IMR-90 (cell line): ENCODE data around the gene ARAP1. TPM values are rescaled to one million over a fixed set of nuclear protein-coding genes. Genes with fewer than 3 reads are reported as not detected.

Experiments used
- ATAC-seq: fragments of 200-7000 bp; cut with Tn5 transposase; 2 replicates; pipeline ENCODE4 v1.9.1; 2020; ENCODE audit warnings: low read depth, mild to moderate bottlenecking, moderate library complexity
- BruUV-seq: library from RNA; stranded (reverse); fragments of 400-500 nt; replicated peaks from 2 replicates; lab custom pipeline; 2021; lab: Mats Ljungman, UMichigan
- CTCF ChIA-PET: fragments of 300-600 bp; formaldehyde crosslinking; extraction: SDS; loops from one replicate; lab custom pipeline; 2021; ENCODE audit warnings: antibody characterized with exemption; lab: Yijun Ruan, JAX
- POLR2A ChIA-PET: fragments of 300-600 bp; sonication (Branson Sonifier 250); formaldehyde crosslinking; loops from one replicate; lab custom pipeline; 2022; ENCODE audit warnings: antibody characterized with exemption; ENCODE audit not compliant: unreplicated experiment; lab: Charles Lee
- DNase-seq: peaks from one replicate; pipeline ENCODE4 v3.0.0; 2013
- H2AFZ ChIP-seq: replicated peaks from 2 replicates; pipeline ENCODE3; 2013; ENCODE audit warnings: low read length, mild to moderate bottlenecking; ENCODE audit not compliant: poor library complexity
- H2AK5ac ChIP-seq: 2 replicates; pipeline ENCODE4 v1.6.1; 2013; ENCODE audit warnings: low read depth, low read length, inconsistent platforms
- H2AK9ac ChIP-seq: replicated peaks from 2 replicates; pipeline ENCODE3; 2013; ENCODE audit warnings: mild to moderate bottlenecking, low read depth, low read length, moderate library complexity; ENCODE audit not compliant: poor library complexity
- H2BK120ac ChIP-seq: 2 replicates; pipeline ENCODE4 v1.6.1; 2013; ENCODE audit warnings: low read depth, low read length, inconsistent platforms
- H2BK15ac ChIP-seq: 3 replicates; pipeline ENCODE4 v1.6.1; 2013; ENCODE audit warnings: low read depth, low read length, inconsistent platforms
- H2BK20ac ChIP-seq: 2 replicates; pipeline ENCODE4 v1.6.1; 2013; ENCODE audit warnings: low read depth, mild to moderate bottlenecking, inconsistent platforms, low read length, moderate library complexity
- H2BK5ac ChIP-seq: 2 replicates; pipeline ENCODE4 v1.6.1; 2013; ENCODE audit warnings: mild to moderate bottlenecking, low read depth, low read length, inconsistent platforms; ENCODE audit not compliant: poor library complexity, severe bottlenecking
- H3K14ac ChIP-seq: replicated peaks from 2 replicates; pipeline ENCODE4 v1.6.1; 2013; ENCODE audit warnings: low read depth, low read length, inconsistent platforms
- H3K18ac ChIP-seq: 2 replicates; pipeline ENCODE4 v1.6.1; 2013; ENCODE audit warnings: low read depth, low read length, control low read depth
- H3K23ac ChIP-seq: 2 replicates; pipeline ENCODE4 v1.6.1; 2013; ENCODE audit warnings: low read depth, low read length, inconsistent platforms
- H3K27ac ChIP-seq: 2 replicates; pipeline ENCODE4 v1.5.1; 2013; ENCODE audit warnings: mild to moderate bottlenecking, control low read depth, low read length; ENCODE audit not compliant: insufficient read depth
- H3K27me3 ChIP-seq: 2 replicates; pipeline ENCODE4 v1.6.1; 2013; ENCODE audit warnings: low read length; ENCODE audit not compliant: control insufficient read depth, insufficient read depth
- H3K36me3 ChIP-seq: 2 replicates; pipeline ENCODE4 v1.6.1; 2013; ENCODE audit warnings: low read length, mixed read lengths; ENCODE audit not compliant: control insufficient read depth, insufficient read depth
- H3K4ac ChIP-seq: 2 replicates; pipeline ENCODE4 v1.6.1; 2013; ENCODE audit warnings: low read depth, low read length, inconsistent platforms
- H3K4me1 ChIP-seq: 2 replicates; pipeline ENCODE4 v1.6.1; 2013; ENCODE audit warnings: low read length, mixed read lengths; ENCODE audit not compliant: control insufficient read depth, insufficient read depth
- H3K4me2 ChIP-seq: 2 replicates; pipeline ENCODE4 v1.6.1; 2013; ENCODE audit warnings: low read depth, mild to moderate bottlenecking, control low read depth, low read length, moderate library complexity
- H3K4me3 ChIP-seq: 2 replicates; pipeline ENCODE4 v1.5.1; 2013; ENCODE audit warnings: low read depth, mild to moderate bottlenecking, control low read depth, low read length, moderate library complexity; ENCODE audit not compliant: insufficient read depth
- H3K56ac ChIP-seq: 2 replicates; pipeline ENCODE4 v1.6.1; 2013; ENCODE audit warnings: low read length, inconsistent platforms; ENCODE audit not compliant: insufficient read depth; ENCODE audit errors: extremely low read depth
- H3K79me1 ChIP-seq, 2 experiments: 2 replicates each; pipeline ENCODE4 v1.6.1; 2013; ENCODE audit warnings: low read length in 2 of 2, inconsistent platforms in 1 of 2, low read depth in 1 of 2
- H3K9ac ChIP-seq: 2 replicates; pipeline ENCODE4 v1.6.1; 2013; ENCODE audit warnings: low read depth, low read length, control low read depth
- H3K9me1 ChIP-seq: 2 replicates; pipeline ENCODE4 v1.6.1; 2013; ENCODE audit warnings: low read length, inconsistent platforms; ENCODE audit not compliant: insufficient read depth
- H3K9me3 ChIP-seq: 2 replicates; pipeline ENCODE4 v1.6.1; 2013; ENCODE audit warnings: low read length; ENCODE audit not compliant: control insufficient read depth, insufficient read depth
- H4K20me1 ChIP-seq: 2 replicates; pipeline ENCODE4 v1.6.1; 2013; ENCODE audit warnings: low read length, inconsistent platforms; ENCODE audit not compliant: insufficient read depth
- H4K5ac ChIP-seq: 2 replicates; pipeline ENCODE4 v1.6.1; 2013; ENCODE audit warnings: mild to moderate bottlenecking, low read depth, low read length, control low read depth
- H4K8ac ChIP-seq, 2 experiments: 2 replicates each; pipeline ENCODE4 v1.6.1; 2013; ENCODE audit warnings: low read depth in 2 of 2, low read length in 2 of 2, control low read depth in 1 of 2, inconsistent platforms in 1 of 2
- H4K91ac ChIP-seq: 2 replicates; pipeline ENCODE4 v1.6.1; 2013; ENCODE audit warnings: low read depth, low read length, inconsistent platforms; ENCODE audit not compliant: insufficient read depth
- BHLHE40 ChIP-seq: fragments of 150-350 bp; IDR thresholded peaks from 2 replicates; pipeline ENCODE4 v1.6.1; 2016; ENCODE audit warnings: mild to moderate bottlenecking, low read depth, low read length
- CEBPB ChIP-seq: IDR thresholded peaks from 2 replicates; pipeline ENCODE4 v1.6.1; 2012; ENCODE audit warnings: low read depth, low read length, improper control_type of control experiment
- CHD1 ChIP-seq: IDR thresholded peaks from 2 replicates; pipeline ENCODE4 v1.6.1; 2012; ENCODE audit warnings: low read depth, low read length, improper control_type of control experiment
- CTCF ChIP-seq: conservative IDR thresholded peaks from 2 replicates; pipeline ENCODE4 v1.5.1; 2012; ENCODE audit warnings: mild to moderate bottlenecking, low read depth, low read length, improper control_type of control experiment
- ELK1 ChIP-seq: fragments of 150-350 bp; IDR thresholded peaks from 2 replicates; pipeline ENCODE4 v1.6.1; 2016; ENCODE audit warnings: low read depth, mild to moderate bottlenecking, low read length, moderate library complexity, borderline replicate concordance
- FOS ChIP-seq: fragments of 150-350 bp; IDR thresholded peaks from 2 replicates; pipeline ENCODE4 v1.6.1; 2016; ENCODE audit warnings: low read depth, low read length
- MAZ ChIP-seq: IDR thresholded peaks from 2 replicates; pipeline ENCODE4 v1.6.1; 2012; ENCODE audit warnings: low read depth, mild to moderate bottlenecking, low read length, improper control_type of control experiment, moderate library complexity, borderline replicate concordance
- MXI1 ChIP-seq: IDR thresholded peaks from 2 replicates; pipeline ENCODE4 v1.6.1; 2012; ENCODE audit warnings: low read depth, mild to moderate bottlenecking, low read length, moderate library complexity, borderline replicate concordance
- NFE2L2 ChIP-seq: fragments of 150-350 bp; IDR thresholded peaks from 2 replicates; pipeline ENCODE4 v1.6.1; 2016; ENCODE audit warnings: low read depth, mild to moderate bottlenecking, low read length
- POLR2A ChIP-seq: IDR thresholded peaks from 2 replicates; pipeline ENCODE4 v1.6.1; 2012; ENCODE audit warnings: mild to moderate bottlenecking, low read depth, low read length
- RAD21 ChIP-seq: IDR thresholded peaks from 2 replicates; pipeline ENCODE4 v1.6.1; 2012; ENCODE audit warnings: low read length, improper control_type of control experiment
- RCOR1 ChIP-seq: IDR thresholded peaks from 2 replicates; pipeline ENCODE4 v1.6.1; 2012; ENCODE audit warnings: mild to moderate bottlenecking, low read length, improper control_type of control experiment; ENCODE audit not compliant: insufficient replicate concordance
- RFX5 ChIP-seq: IDR thresholded peaks from 2 replicates; pipeline ENCODE4 v1.8.0; 2012; ENCODE audit warnings: low read depth, mild to moderate bottlenecking, low read length, moderate library complexity
- SMC3 ChIP-seq: fragments of 150-350 bp; IDR thresholded peaks from 2 replicates; pipeline ENCODE4 v1.6.1; 2016; ENCODE audit warnings: low read depth, mild to moderate bottlenecking, antibody characterized with exemption, low read length, moderate library complexity
- WGBS, 2 experiments: methylation state at CpG; one replicate each; pipeline versions ENCODE4 v1.1.5 to v1.1.7; 2013; ENCODE audit warnings: missing lambda C conversion rate in 2 of 2; ENCODE audit not compliant: insufficient read length in 1 of 2; ENCODE audit errors: extremely low coverage in 2 of 2; 5-methylcytosine and 5-hydroxymethylcytosine counted together
- dilution Hi-C: fragments of 300-500 bp; cut with HindIII; formaldehyde crosslinking; loops from one replicate; pipeline ENCODE4 v1.14.3; 2018; ENCODE audit warnings: low sequenced_read_pairs; ENCODE audit not compliant: unreplicated experiment
- in situ Hi-C: fragments of 300-500 bp; cut with MboI; formaldehyde crosslinking; loops from 3 replicates; pipeline ENCODE4 v1.14.3; 2019; ENCODE audit warnings: low sequenced_read_pairs, inconsistent platforms, mixed read lengths
- intact Hi-C: fragments of 100-400 bp; cut with micrococcal nuclease; formaldehyde crosslinking; loops from 2 replicates; pipeline ENCODE4 v1.10.0; 2022
- polyA plus RNA-seq, 3 experiments: library from polyadenylated mRNA; depleted of rRNA; stranded (reverse); fragments of >200 nt; gene quantifications; 2 replicates each; pipeline ENCODE4 v1.2.3, GENCODE V29; 2012; ENCODE audit warnings: low replicate concordance in 1 of 3
- total RNA-seq: library from RNA; depleted of rRNA; stranded (reverse); fragments of >200 nt; gene quantifications from 2 replicates; pipeline ENCODE4 v1.2.3, GENCODE V29; 2012

ARAP1 gene
- total and polyA plus RNA-seq, 2 of the 4 experiments (the other 2 are of a cell fraction) = 37.6 to 63.1 TPM

GRCh38 chr11:72767203-72768062 is 15.2 kb upstream of the ARAP1 start:
- ATAC-seq = no peak
- dilution Hi-C loops = no loop called here

More at GRCh38 chr11:72767203-72768062, 15.2 kb upstream of the ARAP1 start:
- no peak overlapping the region for H3K4ac ChIP-seq
- CTCF ChIA-PET = interaction anchor here (0.6 to 1.0 kb wide), 2 partner anchors 25 to 570 kb away, joined by 3 to 6 read pairs; no protein-coding TSS in a partner anchor
- no peak overlapping the region for H2BK20ac ChIP-seq
- intact Hi-C loops (no loop called here), in situ Hi-C loops (no loop called here)
- H3K23ac ChIP-seq = no peak overlapping the region
- DNase-seq = no peak
- no peak overlapping the region for H3K27ac ChIP-seq
- no peak overlapping the region for H3K9ac ChIP-seq
- H3K14ac ChIP-seq = no peak overlapping the region
- H3K4me1 ChIP-seq = peaks cover 15% of the 10 kb centered on the region
- peaks cover 0 to 10% of the 10 kb centered on the region in 2 experiments; a peak in 2 of 4 replicates for H3K79me1 ChIP-seq
- no peak overlapping the region for H3K18ac ChIP-seq
- H3K56ac ChIP-seq = no peak overlapping the region
- H4K5ac ChIP-seq = no peak overlapping the region
- no peak overlapping the region for H3K4me2 ChIP-seq
- H2AK5ac ChIP-seq = 0 out of 2 replicates have a peak overlapping the region, but pooled peaks have one; percentile 14
- POLR2A ChIA-PET = no interaction called here
- WGBS, 2 experiments = 100% methylated on average over 2 of the region's 4 CpGs; no CpG with 5 or more reads in 1 of the 2 experiments
- H3K36me3 ChIP-seq = no peaks in the 10 kb centered on the region
- H2AK9ac ChIP-seq = no peak overlapping the region
- H3K4me3 ChIP-seq = no peak overlapping the region
- H2AFZ ChIP-seq = peak overlapping the region; percentile 51
- H2BK120ac ChIP-seq = no peak overlapping the region
- H3K9me1 ChIP-seq = peaks cover 8% of the 10 kb centered on the region; the same call in 1 of the 2 replicates
- H2BK15ac ChIP-seq = no peak overlapping the region
- H3K9me3 ChIP-seq = no peaks in the 10 kb centered on the region
- peaks cover 4% of the 10 kb centered on the region for H4K20me1 ChIP-seq
- no peak overlapping the region for H4K8ac ChIP-seq
- H3K27me3 ChIP-seq = no peaks in the 10 kb centered on the region
- no TSS peak for BruUV-seq
- H4K91ac ChIP-seq = no peak overlapping the region
- H2BK5ac ChIP-seq = no peak overlapping the region
- no peak for TF ChIP-seq RCOR1
- no peak for TF ChIP-seq POLR2A
- no peak for TF ChIP-seq RAD21
- no peak for TF ChIP-seq RFX5
- TF ChIP-seq MXI1 = no peak
- TF ChIP-seq MAZ = no peak
- TF ChIP-seq BHLHE40 = no peak
- no peak for TF ChIP-seq ELK1
- no peak for TF ChIP-seq NFE2L2
- no peak for TF ChIP-seq FOS
- TF ChIP-seq CTCF = no peak
- TF ChIP-seq CEBPB = no peak
- TF ChIP-seq SMC3 = no peak
- no peak for TF ChIP-seq CHD1
